ENCODE results near the gene FOXP1. TPM values are rescaled to one million over a fixed set of nuclear protein-coding genes. Genes with fewer than 3 reads are reported as not detected.

Gene FOXP1
- polyA plus RNA-seq, 1 donor (not counting 4 experiments of a cell fraction or from before 2014, with no cell fraction given): 14.6 TPM

GRCh38 chr3:71299160-71299559 is 284.4 kb downstream of the FOXP1 start:
- Histone ChIP-seq H3K79me2 (ENCODE audit: control insufficient read depth, insufficient read depth, low read length) (no peaks in the 10 kb centered on the region), H3K36me3 (ENCODE audit: control insufficient read depth in 2 of 2, extremely low read depth in 1 of 2, insufficient read depth in 2 of 2, low read length in 2 of 2) (no peaks in the 10 kb centered on the region), H3K4me1 (ENCODE audit: control insufficient read depth, extremely low read depth, insufficient read depth, low read length) (no peaks in the 10 kb centered on the region), H3K9me3 (ENCODE audit: control insufficient read depth, low read depth, low read length) (no peaks in the 10 kb centered on the region), H3K4me2 (ENCODE audit: control insufficient read depth, extremely low read depth, insufficient read depth, low read depth, low read length) (no peak overlapping the region), H3K27ac (ENCODE audit: control insufficient read depth, insufficient read depth, low read length) (no peak overlapping the region), H4K20me1 (ENCODE audit: control insufficient read depth, extremely low read depth, insufficient read depth, low read length) (no peaks in the 10 kb centered on the region), H3K4me3 (ENCODE audit: control insufficient read depth in 2 of 3, extremely low read depth in 1 of 3, insufficient read depth in 2 of 3, low read depth in 1 of 3, low read length in 3 of 3) (no peak overlapping the region), H3K9me1 (ENCODE audit: control insufficient read depth, extremely low read depth, insufficient read depth, low read length) (no peaks in the 10 kb centered on the region), H2AFZ (ENCODE audit: control insufficient read depth, low read length) (no peak overlapping the region), H3K27me3 (ENCODE audit: control insufficient read depth, extremely low read depth, insufficient read depth, low read length) (no peaks in the 10 kb centered on the region), H3K9ac (ENCODE audit: control insufficient read depth, extremely low read depth, insufficient read depth, low read length) (no peak overlapping the region)
- DNase-seq (ENCODE audit: low read depth, low spot score) (no peak), FAIRE-seq (no peak)
- dilution Hi-C loops (cut with MboI; ENCODE audit: extremely low pct_ligation_motif_present, low sequenced_read_pairs): no loop called here
- TF ChIP-seq CTCF (optimal IDR thresholded peaks at IDR 0.05 in 1 of 3, IDR thresholded peaks at IDR 0.05 in 1 of 3, conservative IDR thresholded peaks at IDR 0.05 in 1 of 3; ENCODE audit: extremely low read depth in 1 of 3, insufficient read depth in 2 of 3, low read length in 3 of 3) (no peak), EZH2 (IDR thresholded peaks at IDR 0.05; ENCODE audit: low read length) (no peak)

- Histone ChIP-seq H4K20me1 (ENCODE audit: control insufficient read depth, extremely low read depth, insufficient read depth, low read length) (no peaks in the 10 kb centered on the region), H3K36me3 (ENCODE audit: control insufficient read depth in 2 of 2, extremely low read depth in 1 of 2, insufficient read depth in 2 of 2, low read length in 2 of 2) (no peaks in the 10 kb centered on the region), H3K4me3 (ENCODE audit: control insufficient read depth in 2 of 3, extremely low read depth in 1 of 3, insufficient read depth in 2 of 3, low read depth in 1 of 3, low read length in 3 of 3) (no peak overlapping the region), H3K27ac (ENCODE audit: control insufficient read depth, insufficient read depth, low read length) (no peak overlapping the region), H3K9me1 (ENCODE audit: control insufficient read depth, extremely low read depth, insufficient read depth, low read length) (no peaks in the 10 kb centered on the region), H3K9me3 (ENCODE audit: control insufficient read depth, low read depth, low read length) (no peaks in the 10 kb centered on the region), H2AFZ (ENCODE audit: control insufficient read depth, low read length) (no peak overlapping the region), H3K27me3 (ENCODE audit: control insufficient read depth, extremely low read depth, insufficient read depth, low read length) (no peaks in the 10 kb centered on the region), H3K9ac (ENCODE audit: control insufficient read depth, extremely low read depth, insufficient read depth, low read length) (no peak overlapping the region), H3K4me2 (ENCODE audit: control insufficient read depth, extremely low read depth, insufficient read depth, low read depth, low read length) (no peak overlapping the region), H3K4me1 (ENCODE audit: control insufficient read depth, extremely low read depth, insufficient read depth, low read length) (no peaks in the 10 kb centered on the region), H3K79me2 (ENCODE audit: control insufficient read depth, insufficient read depth, low read length) (no peaks in the 10 kb centered on the region)
- no peak for TF ChIP-seq EZH2 (IDR thresholded peaks at IDR 0.05; ENCODE audit: low read length)
- TF ChIP-seq CTCF (optimal IDR thresholded peaks at IDR 0.05 in 1 of 3, IDR thresholded peaks at IDR 0.05 in 1 of 3, conservative IDR thresholded peaks at IDR 0.05 in 1 of 3; ENCODE audit: extremely low read depth in 1 of 3, insufficient read depth in 2 of 3, low read length in 3 of 3): no peak
- FAIRE-seq (no peak), DNase-seq (ENCODE audit: low read depth, low spot score) (no peak)
- dilution Hi-C loops (cut with MboI; ENCODE audit: extremely low pct_ligation_motif_present, low sequenced_read_pairs): no loop called here
Observed at GRCh38 chr3:71294919-71295318, 288.6 kb downstream of the FOXP1 start.

Data from keratinocyte (primary cell).